ES-I3 (cell line): ENCODE measurements around the gene CDKL5.

Experiments used
- H3K36me3 ChIP-seq: 2 replicates; pipeline ENCODE4 v1.6.1; 2013; ENCODE audit warnings: mild to moderate bottlenecking, low read length, control low read depth, moderate library complexity; ENCODE audit not compliant: insufficient read depth
- H3K4me1 ChIP-seq: 2 replicates; pipeline ENCODE4 v1.6.1; 2013; ENCODE audit warnings: mild to moderate bottlenecking, control low read depth, low read length; ENCODE audit not compliant: insufficient read depth
- H3K9ac ChIP-seq: 2 replicates; pipeline ENCODE4 v1.6.1; 2013; ENCODE audit warnings: low read depth, mild to moderate bottlenecking, low read length, moderate library complexity
- H3K9me3 ChIP-seq: 2 replicates; pipeline ENCODE4 v1.6.1; 2013; ENCODE audit warnings: mild to moderate bottlenecking, low read length, moderate library complexity; ENCODE audit not compliant: control insufficient read depth, insufficient read depth

Gene CDKL5

GRCh38 chrX:18425199-18426003, at the start of gene CDKL5:
Gene CDKL5, plus strand, starts transcription at chrX:18425608. Its CDS starts 81,489 bp downstream, at chrX:18507097.
- Histone ChIP-seq H3K36me3 (no peaks in the 10 kb centered on the region), H3K9ac (peak within 1 kb of the TSS; percentile 66), H3K9me3 (no peaks in the 10 kb centered on the region), H3K4me1 (peaks cover 6% of the 10 kb centered on the region; the same call in 1 of the 2 replicates)

DNA sequence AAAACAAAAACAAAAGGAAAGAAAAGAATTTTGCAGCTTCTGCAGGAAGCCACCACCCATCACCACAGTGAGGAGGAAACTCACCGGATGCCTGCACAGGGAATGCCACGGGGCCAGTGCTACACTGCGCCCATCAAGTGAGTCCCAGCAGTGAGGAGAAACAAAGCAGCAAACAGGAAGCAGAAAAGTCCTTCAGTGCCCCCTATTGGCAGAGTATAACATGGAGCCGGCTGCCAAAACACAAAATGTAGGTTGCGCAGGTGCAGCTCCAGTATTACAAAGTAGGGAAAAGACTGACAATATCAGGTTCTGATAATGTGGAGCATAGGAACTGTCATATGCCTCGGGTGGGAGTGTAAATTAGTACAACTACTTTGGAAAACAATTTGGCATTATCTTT, 47.6 kb upstream of the CDKL5 start:
- H3K4me1 ChIP-seq: no peaks in the 10 kb centered on the region
- no peaks in the 10 kb centered on the region for H3K9me3 ChIP-seq
- no peak overlapping the region for H3K9ac ChIP-seq
- no peaks in the 10 kb centered on the region for H3K36me3 ChIP-seq

- Histone ChIP-seq H3K4me1 (no peaks in the 10 kb centered on the region), H3K9ac (no peak overlapping the region), H3K36me3 (no peaks in the 10 kb centered on the region), H3K9me3 (no peaks in the 10 kb centered on the region)
These were observed 35.4 kb upstream of the CDKL5 start for GRCh38 chrX:18389966-18390365.

- H3K9ac ChIP-seq: no peak overlapping the region
- no peaks in the 10 kb centered on the region for H3K36me3 ChIP-seq
- H3K9me3 ChIP-seq: no peaks in the 10 kb centered on the region
- H3K4me1 ChIP-seq: no peaks in the 10 kb centered on the region
These were observed 34.4 kb upstream of the CDKL5 start for GRCh38 chrX:18390941-18391538.

DNA sequence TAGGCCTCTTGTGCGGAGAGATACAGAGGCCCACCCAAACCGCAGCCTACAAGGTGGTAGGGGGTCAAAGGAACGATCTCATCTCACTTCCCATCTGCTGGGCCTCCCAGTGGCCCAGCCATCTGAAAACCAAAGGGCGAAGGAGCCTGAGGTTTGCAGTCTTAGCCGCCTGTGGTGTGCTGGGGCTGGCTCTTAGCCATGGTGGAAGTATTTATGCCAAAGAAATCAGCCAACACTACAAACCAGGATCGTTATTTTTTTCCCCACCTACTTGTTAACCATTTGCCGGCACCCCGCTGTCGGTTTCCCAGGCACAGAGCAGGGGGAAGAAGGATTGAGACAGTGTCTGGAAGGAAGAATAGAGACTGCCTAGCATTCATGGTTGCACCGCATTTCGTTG, 30.9 kb upstream of the CDKL5 start:
- Histone ChIP-seq H3K9ac (no peak overlapping the region), H3K36me3 (no peaks in the 10 kb centered on the region), H3K9me3 (no peaks in the 10 kb centered on the region), H3K4me1 (no peaks in the 10 kb centered on the region)

DNA sequence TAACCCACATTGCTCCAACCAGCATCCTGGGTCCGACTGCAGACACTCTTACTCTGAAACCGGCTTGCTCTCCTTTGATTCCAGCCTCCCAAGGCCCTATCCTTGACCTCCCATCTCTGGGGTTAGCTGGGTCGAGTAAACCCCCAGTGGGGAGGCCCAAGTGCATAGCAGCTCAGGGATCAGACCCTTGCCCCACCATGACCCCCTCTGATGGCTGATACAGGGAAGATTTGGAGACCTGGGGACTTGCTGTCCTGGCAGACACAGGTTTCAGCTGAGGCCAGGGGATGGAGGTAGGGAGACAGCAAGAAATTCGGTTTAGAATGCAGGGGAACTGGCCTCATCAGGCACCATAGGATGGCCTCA, 23.6 kb upstream of the CDKL5 start:
- H3K9ac ChIP-seq: no peak overlapping the region
- H3K36me3 ChIP-seq: no peaks in the 10 kb centered on the region
- H3K9me3 ChIP-seq: no peaks in the 10 kb centered on the region
- H3K4me1 ChIP-seq: no peaks in the 10 kb centered on the region

GRCh38 chrX:18406531-18407266, 18.7 kb upstream of the CDKL5 start:
- Histone ChIP-seq H3K9me3 (no peaks in the 10 kb centered on the region), H3K9ac (no peak overlapping the region), H3K36me3 (no peaks in the 10 kb centered on the region), H3K4me1 (no peaks in the 10 kb centered on the region)

- Histone ChIP-seq H3K4me1 (no peaks in the 10 kb centered on the region), H3K9me3 (no peaks in the 10 kb centered on the region), H3K9ac (no peak overlapping the region), H3K36me3 (no peaks in the 10 kb centered on the region)
These were observed 15.4 kb upstream of the CDKL5 start for GRCh38 chrX:18410038-18410437.

GRCh38 chrX:18415386-18415785, 10.0 kb upstream of the CDKL5 start:
- H3K9me3 ChIP-seq: no peaks in the 10 kb centered on the region
- H3K9ac ChIP-seq: no peak overlapping the region
- H3K4me1 ChIP-seq: no peaks in the 10 kb centered on the region
- no peaks in the 10 kb centered on the region for H3K36me3 ChIP-seq

GRCh38 chrX:18422325-18422724, 3.1 kb upstream of the CDKL5 start:
- no peaks in the 10 kb centered on the region; the same call in 1 of the 2 replicates for H3K4me1 ChIP-seq
- H3K36me3 ChIP-seq: no peaks in the 10 kb centered on the region
- no peak overlapping the region for H3K9ac ChIP-seq
- H3K9me3 ChIP-seq: no peaks in the 10 kb centered on the region

DNA sequence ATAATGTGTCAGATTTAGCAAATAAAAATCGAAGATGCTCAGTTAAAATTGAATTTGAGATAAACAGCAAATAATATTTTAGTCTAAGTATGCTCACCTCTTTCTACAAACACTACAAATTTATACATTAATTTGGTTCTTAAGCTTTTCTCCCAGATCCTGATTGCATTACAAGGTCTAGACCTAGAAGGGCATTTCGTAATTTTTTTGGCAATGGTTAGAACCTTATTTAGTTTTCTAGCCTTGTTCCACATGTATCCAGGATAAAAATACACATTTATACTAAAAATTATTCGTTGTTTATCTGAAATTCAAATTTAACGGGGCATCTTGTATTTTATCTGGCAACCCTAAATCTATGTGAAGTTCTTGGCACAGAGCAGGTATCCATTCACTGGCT, 2.5 kb upstream of the CDKL5 start:
- Histone ChIP-seq H3K9me3 (no peaks in the 10 kb centered on the region), H3K9ac (no peak overlapping the region), H3K4me1 (peaks cover under 1% of the 10 kb centered on the region; the same call in 1 of the 2 replicates), H3K36me3 (no peaks in the 10 kb centered on the region)

DNA sequence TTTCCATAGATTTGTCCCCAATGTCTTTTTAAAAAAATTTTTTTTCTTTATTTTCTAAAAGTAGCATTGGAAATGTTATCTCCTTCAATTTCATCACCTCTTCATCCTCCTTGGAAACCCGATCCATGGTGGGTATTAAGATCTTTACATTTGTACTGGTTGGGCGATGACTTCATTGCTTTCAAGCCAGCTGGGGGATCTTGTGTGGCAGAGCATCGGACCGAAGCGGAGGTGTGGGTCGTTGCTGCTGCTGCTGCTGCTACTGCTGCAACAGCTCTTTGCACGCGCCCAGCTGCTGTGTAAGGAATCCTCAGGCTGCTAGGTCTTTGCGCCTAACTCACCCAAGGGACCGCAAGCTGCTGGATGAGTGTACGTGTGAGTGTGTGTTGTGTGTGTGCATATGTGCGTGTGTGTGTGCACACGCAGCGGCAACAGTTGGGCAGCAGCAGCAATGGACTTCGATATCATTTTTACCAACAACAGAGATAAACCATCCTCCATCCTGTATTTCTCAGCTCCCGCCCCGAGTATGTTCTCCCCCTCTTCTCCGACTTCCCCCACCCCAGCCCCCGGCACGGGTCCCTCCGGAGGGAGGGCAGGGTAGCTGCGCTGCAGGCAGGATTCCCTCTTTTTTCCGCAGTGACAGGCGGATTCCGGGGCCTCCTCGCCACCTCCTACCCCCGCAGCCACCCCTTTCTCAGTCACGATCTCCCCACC, 768 bp upstream of the CDKL5 start:
- Histone ChIP-seq H3K4me1 (peaks cover 6% of the 10 kb centered on the region; the same call in 1 of the 2 replicates), H3K9me3 (no peaks in the 10 kb centered on the region), H3K9ac (peak overlapping the region; percentile 66), H3K36me3 (no peaks in the 10 kb centered on the region)

GRCh38 chrX:18426004-18426320, 554 bp downstream of the CDKL5 start:
- no peaks in the 10 kb centered on the region for H3K9me3 ChIP-seq
- H3K4me1 ChIP-seq: peaks cover 6% of the 10 kb centered on the region; the same call in 1 of the 2 replicates
- H3K36me3 ChIP-seq: no peaks in the 10 kb centered on the region
- peak overlapping the region; percentile 66 for H3K9ac ChIP-seq

GRCh38 chrX:18428006-18428405, 2.6 kb downstream of the CDKL5 start:
- Histone ChIP-seq H3K4me1 (peaks cover 6% of the 10 kb centered on the region; the same call in 1 of the 2 replicates), H3K9ac (peak overlapping the region; percentile 32; the same call in 1 of the 2 replicates), H3K9me3 (no peaks in the 10 kb centered on the region), H3K36me3 (no peaks in the 10 kb centered on the region)
